Measurements from ENCODE around the gene TNRC6C. TPM values are rescaled to one million over a fixed set of nuclear protein-coding genes. Genes with fewer than 3 reads are reported as not detected.
A peak's percentile ranks its signal among the peaks of the same experiment; 100 is the strongest.
"Not testable (repeated sequence)": the region's sequence is repeated elsewhere in the genome, so short reads cannot be mapped to it uniquely, and the experiment has no call there.

TNRC6C gene
- total RNA-seq, 2 donors from 2014 or later: 21.1 to 24.5 TPM

- DNase-seq (no peak), ATAC-seq (no peak)
- intact Hi-C loops (cut with DNase I): no loop called here
These were observed 29.9 kb upstream of the TNRC6C start for GRCh38 chr17:77928519-77929179.

GRCh38 chr17:77929180-77929564 lies 29.3 kb upstream of the TNRC6C start:
- intact Hi-C loops (cut with DNase I): no loop called here
- no peak for DNase-seq
- ATAC-seq: no peak

- DNase-seq (no peak), ATAC-seq (no peak)
- intact Hi-C loops (cut with DNase I): no loop called here
These were observed 28.5 kb upstream of the TNRC6C start for GRCh38 chr17:77929871-77930436.

GRCh38 chr17:77930780-77931768 lies 27.4 kb upstream of the TNRC6C start:
- no peak for ATAC-seq
- intact Hi-C loops (cut with DNase I): no loop called here
- DNase-seq: no peak

GRCh38 chr17:77933777-77934398 lies 24.6 kb upstream of the TNRC6C start:
- no peak for ATAC-seq
- intact Hi-C loops (cut with DNase I): no loop called here
- DNase-seq: no peak

GRCh38 chr17:77935121-77935571 lies 23.4 kb upstream of the TNRC6C start:
- DNase-seq (no peak), ATAC-seq (no peak)
- intact Hi-C loops (cut with DNase I): no loop called here

GRCh38 chr17:77935744-77936143 lies 22.8 kb upstream of the TNRC6C start:
- ATAC-seq; DNase-seq; intact Hi-C loops (cut with DNase I): not testable (repeated sequence)

- DNase-seq: no peak
- no peak for ATAC-seq
- intact Hi-C loops (cut with DNase I): no loop called here
These were observed 21.6 kb upstream of the TNRC6C start for GRCh38 chr17:77936881-77937280.

GRCh38 chr17:77941004-77941403 lies 17.5 kb upstream of the TNRC6C start:
- intact Hi-C loops (cut with DNase I): no loop called here
- no peak for ATAC-seq
- no peak for DNase-seq

- DNase-seq: peak; percentile 41
- peak in 1 of 2 donors; percentile 68 for ATAC-seq
- intact Hi-C loops (cut with DNase I): no loop called here
These were observed 16.2 kb upstream of the TNRC6C start for GRCh38 chr17:77942112-77942988.

- intact Hi-C loops (cut with DNase I): no loop called here
- DNase-seq: no peak
- ATAC-seq: no peak
These were observed 14.5 kb upstream of the TNRC6C start for GRCh38 chr17:77943971-77944370.

- intact Hi-C loops (cut with DNase I): no loop called here
- peak in 1 of 2 donors; percentile 59 for ATAC-seq
These were observed 13.9 kb upstream of the TNRC6C start for GRCh38 chr17:77944390-77945222.

GRCh38 chr17:77946900-77947645 lies 11.4 kb upstream of the TNRC6C start:
- DNase-seq: no peak
- intact Hi-C loops (cut with DNase I): no loop called here
- ATAC-seq: no peak

More at GRCh38 chr17:77944390-77945222, 13.9 kb upstream of the TNRC6C start:
- DNase-seq: no peak

- intact Hi-C loops (cut with DNase I): no loop called here
- ATAC-seq (peak; percentile 73 to 86), DNase-seq (no peak)
These were observed 9.8 kb upstream of the TNRC6C start for GRCh38 chr17:77948690-77949114.

GRCh38 chr17:77951123-77951522 lies 7.4 kb upstream of the TNRC6C start:
- DNase-seq (no peak), ATAC-seq (no peak)
- intact Hi-C loops (cut with DNase I): loop anchor here in 1 of 2 donors (10.0 kb wide), 1 partner anchor 126 kb away; no protein-coding TSS in a partner anchor

- DNase-seq (no peak), ATAC-seq (no peak)
- intact Hi-C loops (cut with DNase I): loop anchor here in 1 of 2 donors (10.0 kb wide), 1 partner anchor 128 kb away; no protein-coding TSS in a partner anchor
These were observed 6.1 kb upstream of the TNRC6C start for GRCh38 chr17:77952368-77952767.

All from left cardiac atrium (tissue), 4 donors.